Prostate gland (tissue), 2 donors: ENCODE data around the gene NAA80. TPM values are rescaled to one million over a fixed set of nuclear protein-coding genes. Genes with fewer than 3 reads are reported as not detected.

Source experiments
- DNase-seq: peaks from one replicate; pipeline ENCODE4 v3.0.0-alpha.2; 2019; ENCODE audit warnings: low spot score
- H3K27ac ChIP-seq, 2 donors: fragments of 200-600 bp; sonication (generic); 2 replicates each; pipeline ENCODE4 v1.5.1; 2017 to 2019
- H3K27me3 ChIP-seq: fragments of 200-600 bp; sonication (generic); replicated peaks from 2 replicates; pipeline ENCODE4 v1.5.1; 2019; ENCODE audit not compliant: insufficient read depth
- H3K36me3 ChIP-seq, 2 donors: fragments of 200-600 bp; sonication (generic); 1 replicate in 1 of 2; 2 replicates in 1 of 2; pipeline versions ENCODE4 v1.5.1 to v1.8.1; 2017 to 2019
- H3K4me1 ChIP-seq: fragments of 200-600 bp; sonication (generic); replicated peaks from 2 replicates; pipeline ENCODE4 v1.5.1; 2019
- H3K4me3 ChIP-seq, 2 donors: fragments of 200-600 bp; sonication (generic); 2 replicates each; pipeline ENCODE4 v1.5.1; 2017 to 2019
- H3K9me3 ChIP-seq: fragments of 200-600 bp; sonication (generic); 2 replicates; pipeline ENCODE4 v1.5.1; 2017
- POLR2A ChIP-seq: fragments of 450-650 bp; IDR thresholded peaks from one replicate; pipeline ENCODE4 v1.6.1; 2016; ENCODE audit warnings: antibody characterized with exemption, mild to moderate bottlenecking
- POLR2AphosphoS5 ChIP-seq: sonication (generic); formaldehyde crosslinking; IDR thresholded peaks from one replicate; pipeline ENCODE4 v1.6.1; 2017; ENCODE audit warnings: antibody characterized with exemption
- WGBS: methylation state at CpG from one replicate; pipeline ENCODE4 v1.1.5; 2018; 5-methylcytosine and 5-hydroxymethylcytosine counted together
- intact Hi-C: fragments of 100-400 bp; cut with DNase I; formaldehyde crosslinking; loops from one replicate; pipeline ENCODE4 v1.14.2; 2022
- total RNA-seq, 2 donors: library from RNA; depleted of rRNA; stranded (reverse); fragments of >200 nt; gene quantifications; one replicate each; pipeline ENCODE4 v1.1.0, GENCODE V29; 2016
- TF ChIP-seq, protein P1 (sequence below), 4 experiments: fragments of 200-600 bp in 2 of 4; fragments of 450-650 bp in 2 of 4; sonication (generic) in 2 of 4; IDR thresholded peaks; 1 replicate in 3 of 4; 2 replicates in 1 of 4; pipeline ENCODE4 v1.5.1; 2016 to 2019; ENCODE audit warnings: antibody characterized with exemption in 4 of 4, mild to moderate bottlenecking in 2 of 4, moderate library complexity in 2 of 4

The NAA80 gene
- total RNA-seq, 2 donors from 2014 or later = 15.8 to 28.0 TPM

DNA sequence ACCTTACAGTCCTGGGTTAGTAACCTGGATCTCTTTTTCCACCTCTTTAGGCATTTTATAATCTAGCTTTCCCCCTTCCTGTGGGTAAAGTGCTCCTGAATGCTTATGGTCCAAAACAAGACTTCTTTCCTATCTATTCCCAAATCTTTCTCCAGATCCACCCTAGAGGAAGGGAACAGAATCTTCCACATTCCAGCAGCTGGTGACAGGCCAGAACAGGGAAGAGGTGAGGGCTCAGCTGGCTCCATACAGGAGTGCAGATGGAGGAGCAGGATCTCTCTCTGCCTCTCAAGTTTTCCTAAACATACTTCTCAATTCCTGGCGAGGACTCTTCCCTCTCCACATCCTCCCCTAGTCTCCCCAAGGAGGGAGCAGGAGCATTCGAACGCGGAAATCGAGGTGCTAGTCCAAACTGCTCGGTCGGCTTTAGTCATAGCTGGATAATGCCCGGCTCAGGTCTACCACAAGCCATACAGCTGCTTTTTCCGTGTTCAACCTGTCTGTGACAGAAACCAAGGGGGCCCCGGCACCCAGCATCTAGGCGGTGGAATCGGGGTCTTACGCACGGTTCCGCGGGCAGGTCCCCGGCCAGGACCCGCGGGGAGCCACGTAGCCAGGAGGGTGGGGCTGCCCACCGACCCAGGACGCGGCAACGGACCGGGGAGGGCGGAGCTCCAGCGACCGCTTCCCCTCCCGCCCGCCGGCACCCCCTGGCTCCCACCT, 37.4 kb upstream of the NAA80 start:
- Histone ChIP-seq H3K27me3 (no peaks in the 10 kb centered on the region), H3K27ac (peak overlapping the region; percentile 93 to 95), H3K4me3 (peak overlapping the region; percentile 64 to 78), H3K4me1 (peaks cover 34% of the 10 kb centered on the region), H3K9me3 (no peaks in the 10 kb centered on the region), H3K36me3 (peaks cover 0 to 3% of the 10 kb centered on the region in 2 donors)
- WGBS = 0% methylated on average over 20 of the region's 31 CpGs
- TF ChIP-seq, protein P1, sequence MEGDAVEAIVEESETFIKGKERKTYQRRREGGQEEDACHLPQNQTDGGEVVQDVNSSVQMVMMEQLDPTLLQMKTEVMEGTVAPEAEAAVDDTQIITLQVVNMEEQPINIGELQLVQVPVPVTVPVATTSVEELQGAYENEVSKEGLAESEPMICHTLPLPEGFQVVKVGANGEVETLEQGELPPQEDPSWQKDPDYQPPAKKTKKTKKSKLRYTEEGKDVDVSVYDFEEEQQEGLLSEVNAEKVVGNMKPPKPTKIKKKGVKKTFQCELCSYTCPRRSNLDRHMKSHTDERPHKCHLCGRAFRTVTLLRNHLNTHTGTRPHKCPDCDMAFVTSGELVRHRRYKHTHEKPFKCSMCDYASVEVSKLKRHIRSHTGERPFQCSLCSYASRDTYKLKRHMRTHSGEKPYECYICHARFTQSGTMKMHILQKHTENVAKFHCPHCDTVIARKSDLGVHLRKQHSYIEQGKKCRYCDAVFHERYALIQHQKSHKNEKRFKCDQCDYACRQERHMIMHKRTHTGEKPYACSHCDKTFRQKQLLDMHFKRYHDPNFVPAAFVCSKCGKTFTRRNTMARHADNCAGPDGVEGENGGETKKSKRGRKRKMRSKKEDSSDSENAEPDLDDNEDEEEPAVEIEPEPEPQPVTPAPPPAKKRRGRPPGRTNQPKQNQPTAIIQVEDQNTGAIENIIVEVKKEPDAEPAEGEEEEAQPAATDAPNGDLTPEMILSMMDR (IDR thresholded peaks at IDR 0.05) = peak in 2 of 4 experiments; percentile 13 to 14
- no peak for TF ChIP-seq POLR2A
- TF ChIP-seq POLR2AphosphoS5 = peak; percentile 17
- DNase-seq = no peak
- intact Hi-C loops = no loop called here

DNA sequence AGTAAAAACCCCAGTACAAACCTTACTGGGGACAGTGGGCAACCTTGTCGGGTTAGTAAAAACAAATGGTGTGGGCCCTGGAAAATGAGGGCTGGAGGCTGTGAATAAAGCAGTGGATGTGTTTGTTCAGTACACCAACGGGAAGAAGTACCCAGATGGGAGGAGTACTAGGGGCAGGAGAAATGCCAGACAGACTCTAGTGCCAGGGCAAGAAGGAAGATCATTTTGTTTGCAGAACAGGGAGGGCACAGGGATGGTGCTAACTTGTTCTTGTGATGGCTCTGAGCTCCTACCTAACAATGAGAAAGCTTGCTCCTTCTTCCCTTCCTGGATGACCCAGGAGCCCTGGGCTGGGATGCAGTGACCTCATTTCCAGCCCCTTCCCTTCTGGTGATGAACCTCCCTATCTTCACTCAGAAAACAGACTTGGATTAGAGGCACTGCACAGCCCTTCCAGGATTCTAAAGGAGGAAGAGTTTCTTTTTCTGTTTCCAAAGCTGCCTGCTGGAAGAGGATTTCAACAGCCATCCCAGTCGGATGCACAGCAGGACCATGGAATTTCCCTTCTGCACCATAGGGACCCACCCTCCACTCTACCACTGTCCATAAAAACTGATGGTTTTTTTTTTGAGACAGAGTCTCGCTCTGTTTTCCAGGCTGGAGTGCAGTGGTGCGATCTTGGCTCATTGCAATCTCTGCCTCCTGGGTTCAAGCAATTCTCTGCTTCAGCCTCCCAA, 35.3 kb upstream of the NAA80 start:
- intact Hi-C loops = no loop called here
- Histone ChIP-seq H3K27me3 (no peaks in the 10 kb centered on the region), H3K9me3 (no peaks in the 10 kb centered on the region), H3K4me3 (no peak overlapping the region), H3K27ac (peak overlapping the region; percentile 93 to 95), H3K4me1 (peaks cover 34% of the 10 kb centered on the region), H3K36me3 (peaks cover 8 to 13% of the 10 kb centered on the region in 2 donors)
- peak; percentile 74 for TF ChIP-seq POLR2AphosphoS5
- TF ChIP-seq POLR2A = no peak
- TF ChIP-seq, protein P1 (IDR thresholded peaks at IDR 0.05) = no peak
- 56% methylated on average over 5 of the region's 5 CpGs for WGBS
- DNase-seq = peak; percentile 77

DNA sequence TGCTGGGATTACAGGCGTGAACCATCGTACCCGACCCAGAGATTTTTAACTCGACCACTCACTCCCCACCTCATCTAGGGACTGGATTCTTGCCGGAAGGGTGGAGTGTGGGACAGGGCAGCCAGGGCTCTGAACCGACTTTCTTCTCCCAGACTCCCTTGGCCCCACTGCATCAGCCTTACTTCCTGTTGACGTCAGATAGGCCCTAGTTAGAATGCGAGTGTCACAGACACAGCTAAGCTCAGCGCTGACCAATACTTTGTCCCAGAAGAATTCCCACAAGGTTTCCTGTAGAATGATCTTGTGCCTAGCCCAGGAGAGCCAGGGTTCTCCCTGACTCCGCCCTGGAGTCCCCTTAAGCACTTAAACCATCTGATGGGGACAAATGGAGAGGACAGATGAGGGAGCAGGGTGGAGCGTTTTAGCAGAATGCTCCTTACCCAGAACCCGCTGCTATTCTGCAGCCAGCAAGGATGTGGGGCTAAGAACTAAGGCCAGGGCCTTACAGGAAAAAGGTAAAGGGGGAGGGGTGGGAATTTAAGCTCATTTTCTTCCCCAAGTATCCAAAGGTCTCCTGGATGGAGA, 34.6 kb upstream of the NAA80 start:
- Histone ChIP-seq H3K4me1 (peaks cover 34% of the 10 kb centered on the region), H3K36me3 (peaks cover 8 to 13% of the 10 kb centered on the region in 2 donors), H3K4me3 (no peak overlapping the region), H3K9me3 (no peaks in the 10 kb centered on the region), H3K27me3 (no peaks in the 10 kb centered on the region), H3K27ac (peak overlapping the region; percentile 93 to 95)
- TF ChIP-seq, protein P1 (IDR thresholded peaks at IDR 0.05) = no peak
- TF ChIP-seq POLR2AphosphoS5 (no peak), POLR2A (no peak)
- no peak for DNase-seq
- 66% methylated on average over 12 of the region's 12 CpGs for WGBS
- intact Hi-C loops = no loop called here

DNA sequence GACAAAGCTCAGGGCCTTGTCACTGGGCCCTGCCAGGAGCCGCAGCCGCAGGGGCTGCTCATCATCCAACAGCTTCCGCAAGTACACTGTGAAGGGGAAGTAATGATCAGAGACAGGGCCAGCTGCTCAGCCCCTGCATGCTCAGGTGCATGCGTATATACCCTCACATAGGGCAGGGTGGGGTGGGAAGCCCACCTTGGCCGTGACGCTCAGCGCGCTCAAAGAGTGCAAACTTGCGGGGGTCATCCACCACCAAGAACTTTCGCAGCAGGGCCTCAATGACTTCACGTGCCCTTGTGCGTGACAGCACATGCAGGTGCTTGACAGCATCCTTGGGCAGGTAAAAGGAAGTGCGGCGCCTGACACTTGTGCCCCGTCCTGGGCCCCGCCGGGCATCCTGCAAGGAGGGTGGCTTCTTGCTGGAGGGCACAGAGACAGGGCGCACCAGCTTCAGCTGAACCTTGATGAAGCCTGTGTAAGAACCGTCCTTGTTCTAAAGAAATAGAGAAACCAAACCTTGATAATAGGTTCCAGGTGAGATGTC, 32.2 kb upstream of the NAA80 start:
- H3K27ac ChIP-seq = no peak overlapping the region
- WGBS = 93% methylated on average over 19 of the region's 19 CpGs
- peaks cover 8 to 13% of the 10 kb centered on the region in 2 donors for H3K36me3 ChIP-seq
- TF ChIP-seq, protein P1 (IDR thresholded peaks at IDR 0.05) = no peak
- TF ChIP-seq POLR2A = no peak
- TF ChIP-seq POLR2AphosphoS5 = no peak
- H3K4me3 ChIP-seq = no peak overlapping the region
- no peaks in the 10 kb centered on the region for H3K9me3 ChIP-seq
- intact Hi-C loops = no loop called here
- peaks cover 35% of the 10 kb centered on the region for H3K4me1 ChIP-seq
- H3K27me3 ChIP-seq = no peaks in the 10 kb centered on the region
- DNase-seq = no peak
